ENCODE data around the gene MC5R. TPM values are rescaled to one million over a fixed set of nuclear protein-coding genes. Genes with fewer than 3 reads are reported as not detected.

Gene MC5R
- total RNA-seq: not detected

DNA sequence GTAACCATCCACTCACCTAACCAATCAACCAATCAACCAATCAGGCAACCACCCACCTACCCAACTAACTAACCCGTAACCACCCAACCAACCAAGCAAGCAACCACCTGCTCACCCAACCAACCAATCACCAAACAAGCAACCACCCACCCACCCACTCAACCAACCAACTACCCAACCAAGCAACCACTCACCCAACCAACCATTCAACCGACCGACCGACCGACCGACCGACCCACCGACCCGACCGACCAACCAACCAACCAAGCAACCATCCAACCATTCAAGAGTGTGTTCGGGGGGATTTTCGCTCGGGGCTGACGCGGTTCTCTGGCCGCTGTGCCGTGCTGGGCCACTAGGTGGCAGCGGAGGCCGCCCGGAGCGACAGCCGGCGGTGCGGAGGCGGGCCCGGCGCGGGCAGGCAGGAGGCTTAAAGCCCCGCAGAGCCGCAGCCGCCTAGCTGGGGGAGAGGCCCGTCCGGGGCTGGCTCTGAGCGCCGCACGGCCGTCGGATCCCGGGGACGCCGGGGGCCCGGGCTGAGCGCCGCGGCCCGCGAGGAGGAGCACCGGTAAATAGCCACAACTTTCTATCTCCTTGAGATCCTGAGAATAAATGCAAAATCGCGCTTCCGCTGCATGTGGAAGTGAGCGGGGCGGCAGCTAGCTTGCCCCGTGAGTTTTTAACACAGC lies at the start of gene MC5R:
TSS of gene MC5R (plus strand) at position 443 of the 689 bp plus-strand sequence. CDS start 1,617 bp downstream, outside the sequence.
- TF ChIP-seq POLR2A (IDR thresholded peaks at IDR 0.05): no peak
- TF ChIP-seq, protein P1, sequence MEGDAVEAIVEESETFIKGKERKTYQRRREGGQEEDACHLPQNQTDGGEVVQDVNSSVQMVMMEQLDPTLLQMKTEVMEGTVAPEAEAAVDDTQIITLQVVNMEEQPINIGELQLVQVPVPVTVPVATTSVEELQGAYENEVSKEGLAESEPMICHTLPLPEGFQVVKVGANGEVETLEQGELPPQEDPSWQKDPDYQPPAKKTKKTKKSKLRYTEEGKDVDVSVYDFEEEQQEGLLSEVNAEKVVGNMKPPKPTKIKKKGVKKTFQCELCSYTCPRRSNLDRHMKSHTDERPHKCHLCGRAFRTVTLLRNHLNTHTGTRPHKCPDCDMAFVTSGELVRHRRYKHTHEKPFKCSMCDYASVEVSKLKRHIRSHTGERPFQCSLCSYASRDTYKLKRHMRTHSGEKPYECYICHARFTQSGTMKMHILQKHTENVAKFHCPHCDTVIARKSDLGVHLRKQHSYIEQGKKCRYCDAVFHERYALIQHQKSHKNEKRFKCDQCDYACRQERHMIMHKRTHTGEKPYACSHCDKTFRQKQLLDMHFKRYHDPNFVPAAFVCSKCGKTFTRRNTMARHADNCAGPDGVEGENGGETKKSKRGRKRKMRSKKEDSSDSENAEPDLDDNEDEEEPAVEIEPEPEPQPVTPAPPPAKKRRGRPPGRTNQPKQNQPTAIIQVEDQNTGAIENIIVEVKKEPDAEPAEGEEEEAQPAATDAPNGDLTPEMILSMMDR (IDR thresholded peaks at IDR 0.05): peak in 1 of 3 donors; percentile 78
- intact Hi-C loops (cut with DNase I; ENCODE audit: low total_unique reads): no loop called here
- 5 to 6% methylated on average over 22 to 49 of the region's 54 CpGs for WGBS, 2 donors
- peak in 1 of 2 donors; percentile 90 for DNase-seq (ENCODE audit: low spot score in 2 of 2)
- no peak within 1 kb of the TSS for H3K4me3 ChIP-seq (ENCODE audit: low read depth, poor library complexity, severe bottlenecking)

DNA sequence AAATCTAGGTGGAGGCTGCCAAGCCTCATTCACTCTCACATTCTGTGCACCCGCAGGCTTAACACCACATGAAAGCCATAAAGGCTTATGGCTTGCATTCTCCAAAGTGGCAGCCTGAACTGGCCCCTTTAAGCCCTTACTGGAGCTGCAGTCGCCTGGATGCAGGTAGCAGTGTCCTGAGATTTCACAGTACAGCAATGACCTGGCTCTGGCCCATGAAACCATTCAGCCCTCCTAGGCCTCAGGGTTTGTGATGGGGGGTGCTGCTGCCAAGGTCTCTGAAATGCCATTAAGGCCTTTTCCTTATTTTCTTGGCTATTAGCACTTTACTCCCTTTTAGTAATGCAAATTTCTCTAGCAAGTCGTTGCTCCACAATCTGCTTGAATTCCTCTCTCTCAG lies 48.9 kb upstream of the MC5R start:
- TF ChIP-seq POLR2A (IDR thresholded peaks at IDR 0.05): no peak
- TF ChIP-seq, protein P1 (IDR thresholded peaks at IDR 0.05): no peak
- intact Hi-C loops (cut with DNase I; ENCODE audit: low total_unique reads): no loop called here
- 42 to 54% methylated on average over 3 of the region's 3 CpGs for WGBS, 2 donors
- DNase-seq (ENCODE audit: low spot score in 2 of 2): no peak
- no peak overlapping the region for H3K4me3 ChIP-seq (ENCODE audit: low read depth, poor library complexity, severe bottlenecking)

DNA sequence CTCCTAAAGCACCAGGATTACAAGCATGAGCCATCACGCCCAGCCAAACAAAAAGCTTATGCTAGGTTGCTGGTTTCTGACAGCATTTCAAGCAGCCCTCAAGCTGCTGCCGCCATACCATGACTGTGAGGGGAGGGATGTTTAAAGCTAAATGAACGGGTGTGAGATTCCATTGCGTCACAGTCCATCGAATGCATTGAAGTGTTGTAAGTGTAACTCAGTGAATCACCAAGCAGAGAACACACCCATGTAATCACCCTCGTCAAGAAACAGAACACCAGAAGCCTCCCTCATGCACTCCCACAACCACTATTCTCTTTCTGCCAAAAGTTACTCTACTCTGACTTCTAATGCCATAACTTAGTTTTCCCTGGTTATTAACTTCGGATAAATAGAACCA lies 32.8 kb upstream of the MC5R start:
- intact Hi-C loops (cut with DNase I; ENCODE audit: low total_unique reads): no loop called here
- 50 to 56% methylated on average over 7 of the region's 7 CpGs for WGBS, 2 donors
- TF ChIP-seq, protein P1 (IDR thresholded peaks at IDR 0.05): no peak
- TF ChIP-seq POLR2A (IDR thresholded peaks at IDR 0.05): no peak
- DNase-seq (ENCODE audit: low spot score in 2 of 2): no peak
- H3K4me3 ChIP-seq (ENCODE audit: low read depth, poor library complexity, severe bottlenecking): no peak overlapping the region

DNA sequence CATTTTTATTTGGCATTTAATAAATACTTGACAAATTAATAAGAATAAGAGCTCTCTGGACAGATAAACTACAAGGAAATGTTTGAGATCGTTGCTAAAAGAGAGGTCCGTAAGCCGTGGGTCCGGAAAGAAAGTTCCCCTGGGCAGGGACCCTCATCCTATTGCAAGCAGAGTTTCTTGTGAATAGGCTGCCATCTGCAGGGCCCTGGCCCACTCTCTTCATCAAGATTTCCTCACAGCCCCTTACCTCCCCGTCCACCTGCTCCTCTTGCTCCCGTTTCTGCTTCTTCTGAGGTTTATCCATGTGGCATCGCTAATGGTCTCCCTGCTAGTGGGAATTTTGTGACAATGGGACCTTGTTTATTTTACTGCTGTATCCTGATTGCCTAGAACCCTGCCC lies 30.1 kb upstream of the MC5R start:
- H3K4me3 ChIP-seq (ENCODE audit: low read depth, poor library complexity, severe bottlenecking): no peak overlapping the region
- TF ChIP-seq POLR2A (IDR thresholded peaks at IDR 0.05): no peak
- TF ChIP-seq, protein P1 (IDR thresholded peaks at IDR 0.05): no peak
- no peak for DNase-seq (ENCODE audit: low spot score in 2 of 2)
- intact Hi-C loops (cut with DNase I; ENCODE audit: low total_unique reads): no loop called here
- 51% methylated on average over 7 of the region's 7 CpGs for WGBS, 2 donors

DNA sequence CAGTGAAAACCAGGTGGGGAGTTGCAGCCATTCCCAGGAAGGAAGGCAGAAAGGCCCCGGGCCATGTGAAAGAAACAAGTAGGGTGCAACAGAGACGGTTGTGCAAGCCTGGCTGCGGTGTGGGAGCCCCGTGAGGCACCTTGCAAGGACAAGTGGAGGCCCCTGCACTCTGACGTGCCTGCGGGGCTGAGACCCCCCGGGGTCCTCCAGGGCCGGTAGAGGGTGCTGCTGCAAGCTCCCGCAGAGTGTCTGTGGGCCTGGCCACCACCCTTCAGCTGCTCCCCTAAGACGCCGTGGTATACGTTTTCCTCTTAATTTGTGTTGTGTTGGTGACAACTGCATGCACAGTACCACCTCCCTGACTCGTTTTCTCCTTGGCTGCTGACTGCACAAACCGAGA lies 27.4 kb upstream of the MC5R start:
- DNase-seq (ENCODE audit: low spot score in 2 of 2): no peak
- 66 to 71% methylated on average over 14 of the region's 14 CpGs for WGBS, 2 donors
- intact Hi-C loops (cut with DNase I; ENCODE audit: low total_unique reads): no loop called here
- no peak overlapping the region for H3K4me3 ChIP-seq (ENCODE audit: low read depth, poor library complexity, severe bottlenecking)
- no peak for TF ChIP-seq POLR2A (IDR thresholded peaks at IDR 0.05)

DNA sequence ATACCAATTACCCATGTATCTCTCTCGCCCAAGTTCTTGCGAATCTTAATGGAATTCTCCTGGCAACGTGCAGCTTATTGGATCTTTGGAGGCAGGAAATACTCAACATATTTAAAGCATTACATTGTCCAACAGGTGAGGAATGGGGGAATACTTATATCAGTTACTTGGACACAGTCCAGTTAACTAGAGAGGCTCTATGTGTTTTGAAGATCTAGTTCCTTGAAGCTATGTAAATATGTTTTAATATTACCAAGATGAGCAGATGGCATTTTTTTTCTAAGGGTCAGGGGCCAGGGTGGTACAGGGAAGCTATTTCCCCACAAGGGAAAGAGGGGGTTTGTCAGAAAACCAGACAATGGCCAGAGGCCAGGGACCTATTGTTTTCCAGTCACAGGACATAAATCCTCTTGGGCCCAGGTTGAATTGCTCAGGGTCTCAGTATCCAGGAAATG lies 26.8 kb upstream of the MC5R start:
- TF ChIP-seq, protein P1 (IDR thresholded peaks at IDR 0.05): no peak
- no peak for TF ChIP-seq POLR2A (IDR thresholded peaks at IDR 0.05)
- H3K4me3 ChIP-seq (ENCODE audit: low read depth, poor library complexity, severe bottlenecking): no peak overlapping the region
- intact Hi-C loops (cut with DNase I; ENCODE audit: low total_unique reads): no loop called here
- no peak for DNase-seq (ENCODE audit: low spot score in 2 of 2)
- WGBS, 2 donors: 24 to 25% methylated on average over 3 of the region's 3 CpGs
